WI38 (cell line): ENCODE measurements around the gene ZNF615.
"Not testable (repeated sequence)": the region's sequence is repeated elsewhere in the genome, so short reads cannot be mapped to it uniquely, and the experiment has no call there.

Experiments used
- H3K4me3 ChIP-seq: 2 replicates; pipeline ENCODE4 v1.5.1; 2011; ENCODE audit warnings: low read depth, mild to moderate bottlenecking, control low read depth, low read length
- TF ChIP-seq, protein P1 (sequence below): IDR thresholded peaks from 2 replicates; pipeline ENCODE4 v1.5.1; 2012; ENCODE audit warnings: low read depth, mild to moderate bottlenecking, control low read depth, low read length

The ZNF615 gene

DNA sequence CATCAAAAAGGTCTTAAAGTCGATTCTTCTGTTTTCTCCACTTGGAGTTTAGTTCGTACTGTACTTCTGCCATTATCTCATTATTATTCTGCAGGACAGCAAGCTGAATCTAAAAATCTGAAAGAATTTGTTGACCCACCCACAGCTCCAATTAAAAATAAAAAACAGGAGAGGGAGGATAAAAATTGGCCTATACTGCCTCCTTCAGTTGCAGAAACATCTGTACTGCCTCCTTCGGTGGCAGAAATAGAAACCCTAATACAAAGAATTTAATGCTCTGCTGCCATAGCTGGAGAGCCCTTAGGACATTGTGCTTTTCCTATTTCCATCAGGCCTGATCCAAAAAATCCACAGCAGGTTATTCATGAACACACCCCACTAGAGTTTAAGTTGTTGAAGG lies 31.2 kb downstream of the ZNF615 start:
- no peak overlapping the region for H3K4me3 ChIP-seq
- TF ChIP-seq, protein P1, sequence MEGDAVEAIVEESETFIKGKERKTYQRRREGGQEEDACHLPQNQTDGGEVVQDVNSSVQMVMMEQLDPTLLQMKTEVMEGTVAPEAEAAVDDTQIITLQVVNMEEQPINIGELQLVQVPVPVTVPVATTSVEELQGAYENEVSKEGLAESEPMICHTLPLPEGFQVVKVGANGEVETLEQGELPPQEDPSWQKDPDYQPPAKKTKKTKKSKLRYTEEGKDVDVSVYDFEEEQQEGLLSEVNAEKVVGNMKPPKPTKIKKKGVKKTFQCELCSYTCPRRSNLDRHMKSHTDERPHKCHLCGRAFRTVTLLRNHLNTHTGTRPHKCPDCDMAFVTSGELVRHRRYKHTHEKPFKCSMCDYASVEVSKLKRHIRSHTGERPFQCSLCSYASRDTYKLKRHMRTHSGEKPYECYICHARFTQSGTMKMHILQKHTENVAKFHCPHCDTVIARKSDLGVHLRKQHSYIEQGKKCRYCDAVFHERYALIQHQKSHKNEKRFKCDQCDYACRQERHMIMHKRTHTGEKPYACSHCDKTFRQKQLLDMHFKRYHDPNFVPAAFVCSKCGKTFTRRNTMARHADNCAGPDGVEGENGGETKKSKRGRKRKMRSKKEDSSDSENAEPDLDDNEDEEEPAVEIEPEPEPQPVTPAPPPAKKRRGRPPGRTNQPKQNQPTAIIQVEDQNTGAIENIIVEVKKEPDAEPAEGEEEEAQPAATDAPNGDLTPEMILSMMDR = no peak

DNA sequence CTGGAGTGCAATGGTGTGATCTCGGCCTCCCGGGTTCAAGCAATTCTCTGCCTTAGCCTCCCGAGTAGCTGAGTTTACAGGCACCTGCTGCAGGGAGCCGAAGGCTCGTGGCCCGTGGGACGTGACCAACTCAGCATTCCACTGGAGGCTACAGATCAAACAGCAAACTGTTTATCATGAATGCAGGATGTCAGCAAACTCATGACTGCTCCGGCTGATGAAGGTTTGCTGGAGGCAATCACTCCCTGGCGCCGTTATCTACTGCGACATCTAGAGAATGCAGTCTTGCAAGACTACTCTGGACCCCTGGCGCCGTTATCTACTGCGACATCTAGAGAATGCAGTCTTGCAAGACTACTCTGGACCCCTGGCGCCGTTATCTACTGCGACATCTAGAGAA lies 32.2 kb downstream of the ZNF615 start:
- H3K4me3 ChIP-seq = not testable (repeated sequence)

DNA sequence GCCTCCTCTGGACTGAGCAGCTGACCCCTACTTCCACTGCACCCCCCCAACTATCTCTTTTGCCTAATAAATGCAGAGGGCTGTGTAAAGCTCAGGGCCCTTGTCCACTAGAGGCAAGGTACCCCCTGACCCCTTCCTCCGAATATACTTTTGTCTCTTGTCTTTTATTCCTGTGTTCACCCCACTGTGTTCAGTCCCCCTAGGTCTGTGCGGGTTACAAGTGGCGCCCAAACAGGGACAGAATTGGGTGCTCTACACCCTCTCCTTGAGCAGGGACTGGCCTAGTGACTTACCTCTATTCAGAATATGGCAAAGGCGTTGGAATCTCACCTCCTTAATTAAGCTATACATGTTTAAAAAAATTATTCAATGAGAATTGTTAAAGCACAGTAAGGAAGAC lies 36.4 kb downstream of the ZNF615 start:
- TF ChIP-seq, protein P1 = no peak
- H3K4me3 ChIP-seq = no peak overlapping the region

DNA sequence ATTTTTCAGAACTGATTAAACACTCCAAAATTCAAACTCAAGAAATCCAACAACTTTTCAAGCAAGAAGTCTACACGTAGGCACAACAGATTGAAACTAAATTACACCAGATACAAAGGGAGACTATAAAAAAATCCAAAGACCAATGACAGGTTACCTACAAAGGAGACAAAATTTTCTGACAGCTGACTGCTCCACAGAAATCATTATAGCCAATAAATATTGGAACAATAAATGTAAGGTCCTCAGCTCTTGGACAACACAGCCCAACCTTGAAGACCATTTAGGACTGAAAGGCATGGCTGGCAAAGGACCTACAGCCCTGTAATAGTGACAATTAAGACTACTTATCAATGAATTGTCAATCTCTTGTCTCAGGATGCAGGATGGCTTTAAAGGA lies 37.3 kb downstream of the ZNF615 start:
- H3K4me3 ChIP-seq = no peak overlapping the region
- TF ChIP-seq, protein P1 = no peak

DNA sequence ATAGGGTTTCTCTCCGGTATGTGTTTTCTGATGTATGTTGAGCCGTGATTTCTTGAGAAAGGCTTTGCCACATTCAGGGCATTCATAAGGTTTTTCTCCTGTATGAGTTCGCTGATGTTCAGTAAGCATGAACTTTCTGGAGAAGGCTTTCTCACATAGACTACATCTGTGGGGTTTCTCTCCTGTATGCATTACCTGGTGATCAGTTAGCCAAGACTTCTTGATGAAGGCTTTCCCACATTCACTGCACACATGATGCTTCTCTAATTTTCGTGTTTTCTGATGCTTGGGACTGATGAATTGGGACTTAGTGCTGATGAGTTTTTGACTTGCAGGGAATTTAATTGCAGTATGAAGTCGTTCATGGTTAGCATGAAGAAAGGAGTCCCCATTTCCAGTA lies 42.4 kb downstream of the ZNF615 start:
- TF ChIP-seq, protein P1 = no peak
- H3K4me3 ChIP-seq = no peak overlapping the region

DNA sequence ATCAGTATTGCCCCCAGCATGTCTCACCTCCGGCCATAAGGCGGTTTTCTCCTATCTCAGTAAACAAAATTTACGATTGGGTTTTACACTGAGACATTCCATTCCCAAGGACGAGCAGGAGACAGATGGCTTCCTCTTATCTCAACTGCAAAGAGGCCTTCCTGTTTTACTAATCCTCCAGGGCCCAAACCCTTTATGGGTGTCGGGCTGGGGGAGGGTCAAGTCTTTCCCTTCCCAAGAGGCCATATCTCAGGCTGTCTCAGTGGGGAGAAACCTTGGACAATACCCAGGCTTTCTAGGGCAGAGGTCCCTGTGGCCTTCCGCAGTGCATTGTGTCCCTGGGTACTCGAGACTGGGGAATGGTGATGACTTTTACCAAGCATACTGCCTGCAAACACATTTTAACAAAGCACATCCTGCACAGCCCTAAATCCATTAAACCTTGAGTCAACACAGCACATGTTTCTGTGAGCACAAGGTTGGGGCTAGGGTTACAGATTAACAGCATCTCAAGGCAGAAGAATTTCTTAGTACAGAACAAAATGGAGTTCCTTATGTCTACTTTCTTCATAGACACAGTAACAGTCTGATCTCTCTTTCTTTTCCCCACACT lies 47.3 kb downstream of the ZNF615 start:
- not testable (repeated sequence) for H3K4me3 ChIP-seq

DNA sequence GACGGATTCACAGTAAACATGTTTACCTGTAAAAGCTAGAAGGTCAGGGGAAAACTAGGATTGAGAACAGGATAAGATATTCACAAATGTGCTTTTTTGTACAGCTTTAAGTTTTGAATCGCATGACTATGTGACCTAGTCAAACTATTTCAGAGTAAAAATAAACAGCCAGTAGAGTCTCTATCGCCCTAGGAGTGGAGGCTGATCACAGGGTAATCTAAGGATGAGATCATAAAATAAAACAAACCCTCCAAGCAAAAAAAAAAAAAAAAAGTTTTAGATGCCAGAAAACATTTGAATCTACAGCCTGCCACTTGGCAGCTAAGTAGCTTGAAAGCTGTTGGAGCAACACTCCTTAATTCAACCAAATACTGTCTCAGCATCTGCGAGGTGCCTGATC lies 48.2 kb downstream of the ZNF615 start:
- H3K4me3 ChIP-seq = no peak overlapping the region
- TF ChIP-seq, protein P1 = no peak

DNA sequence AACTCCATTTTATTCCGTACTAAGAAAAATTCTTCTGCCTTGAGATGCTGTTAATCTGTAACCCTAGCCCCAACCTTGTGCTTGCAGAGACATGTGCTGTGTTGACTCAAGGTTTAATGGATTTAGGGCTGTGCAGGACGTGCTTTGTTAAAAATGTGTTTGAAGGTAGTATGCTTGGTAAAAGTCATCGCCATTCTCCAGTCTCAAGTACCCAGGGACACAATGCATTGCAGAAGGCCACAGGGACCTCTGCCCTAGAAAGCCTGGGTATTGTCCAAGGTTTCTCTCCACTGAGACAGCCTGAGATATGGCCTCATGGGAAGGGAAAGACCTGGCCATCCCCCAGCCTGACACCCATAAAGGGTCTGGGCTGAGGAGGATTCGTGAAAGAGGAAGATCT lies 50.2 kb downstream of the ZNF615 start:
- not testable (repeated sequence) for H3K4me3 ChIP-seq

DNA sequence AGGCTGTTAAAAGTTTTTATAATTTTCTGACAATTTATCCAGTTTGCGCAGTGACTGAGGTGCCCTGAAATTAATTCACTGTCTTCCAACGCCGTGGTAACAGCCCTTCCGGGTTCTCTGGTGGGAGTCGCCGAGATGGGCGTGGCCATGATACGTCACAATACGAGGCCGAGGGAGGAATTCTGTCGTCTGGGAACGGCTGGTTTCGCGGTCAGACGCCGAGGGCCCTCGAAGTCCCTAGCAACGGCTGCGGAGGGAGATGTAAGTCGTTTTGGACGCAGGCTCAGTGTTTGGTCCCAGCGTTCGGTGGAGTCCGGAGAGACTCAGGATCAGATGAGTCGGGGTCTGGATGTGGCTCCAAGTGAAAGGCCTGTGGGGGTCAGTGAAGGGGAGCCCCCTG lies 59.0 kb downstream of the ZNF615 start:
- TF ChIP-seq, protein P1 = no peak
- H3K4me3 ChIP-seq = no peak overlapping the region
